OCI-M1 (cell line): ENCODE results near the gene DEFB110.

ENCODE experiments used
- DNase-seq: peaks from one replicate; lab custom pipeline; 2025; lab: John Stamatoyannopoulos, UW

DEFB110 gene

DNA sequence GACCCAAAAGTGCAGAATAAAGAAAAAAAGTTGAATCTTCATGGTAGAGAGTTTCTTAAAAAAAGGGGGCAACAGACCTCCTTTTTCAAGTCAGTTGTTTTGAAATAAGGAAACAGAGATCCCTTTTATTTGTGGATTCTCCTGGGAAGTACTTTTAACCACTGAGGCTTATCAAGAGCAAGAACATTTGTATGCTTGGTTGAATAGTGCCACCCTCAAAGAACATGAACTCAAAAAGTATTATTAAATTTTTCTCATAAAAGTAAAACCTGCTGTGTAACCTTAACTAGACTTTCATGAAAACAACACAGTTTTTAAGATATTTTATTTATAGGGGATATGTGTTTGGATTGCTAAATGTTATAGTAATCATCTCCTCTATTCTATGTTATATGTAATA lies at the start of gene DEFB110:
Gene DEFB110 (minus strand): TSS at position 101 of the 400 bp plus-strand sequence. CDS start 59 bp downstream, at position 42.
- no peak for DNase-seq

DNA sequence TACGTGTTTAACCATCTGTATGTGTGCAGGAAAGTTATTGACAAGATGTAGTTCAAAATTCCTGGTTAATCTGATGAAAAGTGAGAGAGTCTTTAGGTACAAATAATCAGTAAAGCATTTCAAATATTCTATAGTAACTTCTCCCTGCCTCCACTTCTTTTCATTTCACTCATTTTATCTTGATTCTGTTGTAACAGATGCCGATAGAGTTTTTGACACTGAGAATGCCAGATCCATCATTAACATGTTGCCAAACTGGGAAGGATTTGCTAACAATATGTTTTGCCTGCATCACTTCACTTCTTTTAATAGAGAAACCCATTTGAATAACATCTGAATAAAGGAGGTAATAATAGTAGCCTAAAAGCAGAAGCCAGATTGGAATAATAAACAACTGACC lies 48.3 kb upstream of the DEFB110 start:
- no peak for DNase-seq

DNA sequence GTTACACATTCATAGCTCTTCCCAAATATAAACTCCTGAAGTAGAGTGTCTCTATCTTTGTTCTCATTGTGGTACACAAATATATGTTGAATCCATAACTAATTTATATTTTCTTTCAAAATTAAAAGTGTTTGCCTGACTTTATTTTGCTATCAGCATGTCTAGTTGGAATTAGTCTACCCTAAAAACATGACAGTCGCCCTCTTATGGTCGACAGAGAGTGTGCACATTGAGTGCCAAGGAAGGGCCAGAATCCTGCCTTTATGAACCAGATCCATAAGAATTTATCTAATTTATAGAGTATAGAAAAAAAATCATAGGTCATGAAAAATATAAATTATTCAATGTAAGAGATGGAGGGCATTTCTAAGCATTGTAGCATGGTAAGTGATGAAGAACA lies 40.3 kb upstream of the DEFB110 start:
- peak; percentile 61 for DNase-seq

- no peak for DNase-seq
These were observed 34.4 kb upstream of the DEFB110 start for GRCh38 chr6:50056242-50056641.

DNA sequence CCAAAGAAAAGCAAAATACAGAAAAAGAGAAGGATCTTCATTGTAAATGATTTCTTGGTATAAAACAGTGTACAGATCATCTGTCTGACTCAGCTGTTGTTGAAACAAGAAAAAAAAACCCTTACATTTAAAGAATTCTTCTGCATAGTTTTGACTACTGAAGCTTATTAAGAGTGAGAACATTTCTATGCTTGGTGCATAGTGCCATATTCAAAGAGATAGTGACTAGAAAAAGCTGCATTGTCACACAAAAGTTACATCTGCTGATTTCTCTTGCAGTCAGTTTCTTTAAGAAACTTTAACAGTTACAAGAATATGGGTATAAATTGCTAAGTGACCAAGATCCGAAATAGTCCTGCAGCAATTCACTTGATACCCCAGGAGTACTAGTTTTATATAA lies 28.0 kb upstream of the DEFB110 start, which contains the start of gene DEFB112:
Gene DEFB112 (minus strand): TSS at position 101 of the 400 bp plus-strand sequence. CDS start 60 bp downstream, at position 41.
- no peak for DNase-seq

DNA sequence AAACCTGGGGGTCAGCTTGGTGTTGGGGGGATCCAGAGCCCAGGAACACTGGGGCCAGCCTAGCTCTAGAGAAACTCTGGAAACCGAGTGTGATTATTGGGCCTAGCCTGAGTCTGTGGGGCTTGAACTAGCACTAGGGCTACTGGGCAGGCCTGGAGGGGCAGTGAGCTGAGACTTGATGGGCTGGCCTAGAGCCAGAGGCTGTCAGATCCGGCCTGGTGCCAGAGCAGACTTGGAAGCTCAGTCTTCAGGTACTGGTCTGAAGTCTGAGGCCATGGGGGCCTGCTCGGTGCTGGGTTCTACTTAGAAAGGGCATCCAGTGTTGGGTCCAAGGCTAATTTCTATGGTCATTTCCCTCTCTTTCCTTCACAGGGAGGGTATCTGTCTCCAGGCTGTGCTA lies 25.2 kb upstream of the DEFB110 start:
- DNase-seq = no peak

GRCh38 chr6:50030777-50031562 lies 9.2 kb upstream of the DEFB110 start:
- peak; percentile 84 for DNase-seq

- no peak for DNase-seq
These were observed 8.6 kb upstream of the DEFB110 start for GRCh38 chr6:50030350-50030749.

GRCh38 chr6:50025258-50025657 lies 3.5 kb upstream of the DEFB110 start:
- no peak for DNase-seq

DNA sequence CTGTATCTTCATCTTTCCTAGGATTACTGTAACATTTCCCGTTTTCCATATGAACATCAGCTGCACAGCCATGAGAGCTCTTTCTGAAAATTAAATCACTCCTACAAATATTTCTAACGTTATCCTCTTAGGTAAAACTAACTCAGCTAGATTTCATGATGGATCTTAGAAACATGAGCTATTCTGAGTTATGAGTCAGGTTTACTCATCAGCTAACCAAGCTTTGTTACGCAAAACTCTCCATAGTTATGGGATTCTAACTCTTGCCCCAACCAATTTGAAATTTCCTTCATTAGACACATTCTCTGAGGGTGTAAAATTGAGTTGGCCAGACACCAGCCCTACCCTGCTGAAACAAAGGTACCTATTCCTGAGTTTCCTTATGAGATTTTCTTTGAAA lies 14.0 kb downstream of the DEFB110 start:
- no peak for DNase-seq

- DNase-seq = no peak
These were observed 18.7 kb downstream of the DEFB110 start for GRCh38 chr6:50003139-50003538.

GRCh38 chr6:49995278-49995677 lies 26.5 kb downstream of the DEFB110 start:
- no peak for DNase-seq

DNA sequence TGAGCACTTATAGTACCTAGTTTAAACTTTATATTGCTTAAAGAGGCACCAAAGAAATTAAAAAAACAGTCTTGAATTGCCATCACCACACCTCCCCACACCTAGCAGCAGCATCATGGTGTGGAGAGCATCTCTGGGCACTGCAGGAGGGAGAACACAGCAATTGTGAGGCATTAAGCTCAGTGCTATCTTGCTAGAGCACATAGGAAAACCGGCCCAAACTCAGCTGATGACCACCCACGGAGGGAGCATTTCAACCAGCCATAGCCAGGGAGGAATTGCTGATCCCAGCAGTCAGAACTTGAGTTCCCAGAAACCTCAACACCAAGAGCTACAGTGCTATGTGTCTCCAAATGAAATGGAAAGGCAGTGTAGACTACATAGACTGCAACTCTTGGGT lies 32.9 kb downstream of the DEFB110 start:
- DNase-seq = no peak

GRCh38 chr6:49987749-49988148 lies 34.0 kb downstream of the DEFB110 start:
- DNase-seq = no peak

DNA sequence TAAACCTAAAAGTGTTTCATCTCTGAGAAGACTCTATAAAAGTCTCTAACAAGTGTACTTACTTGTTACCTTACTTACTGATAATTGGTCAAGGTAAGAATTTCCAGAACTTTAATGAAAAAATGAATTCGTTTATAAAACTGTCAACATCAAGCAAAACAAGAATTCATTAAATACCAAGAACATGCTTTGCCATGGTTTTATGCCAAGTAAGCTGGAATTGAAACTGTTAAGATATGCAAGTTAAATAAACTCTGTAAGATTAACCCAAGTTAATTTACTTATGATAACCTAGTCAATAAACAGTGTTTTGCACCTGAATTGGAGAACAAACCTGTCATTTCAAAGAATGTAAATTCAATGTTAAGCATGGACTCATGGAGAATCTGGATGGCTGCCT lies 35.2 kb downstream of the DEFB110 start:
- DNase-seq = no peak

- no peak for DNase-seq
These were observed 39.7 kb downstream of the DEFB110 start for GRCh38 chr6:49982046-49982445.

- peak; percentile 64 for DNase-seq
These were observed 40.9 kb downstream of the DEFB110 start for GRCh38 chr6:49980898-49981297.

- peak; percentile 37 for DNase-seq
These were observed 42.2 kb downstream of the DEFB110 start for GRCh38 chr6:49979584-49979983.

DNA sequence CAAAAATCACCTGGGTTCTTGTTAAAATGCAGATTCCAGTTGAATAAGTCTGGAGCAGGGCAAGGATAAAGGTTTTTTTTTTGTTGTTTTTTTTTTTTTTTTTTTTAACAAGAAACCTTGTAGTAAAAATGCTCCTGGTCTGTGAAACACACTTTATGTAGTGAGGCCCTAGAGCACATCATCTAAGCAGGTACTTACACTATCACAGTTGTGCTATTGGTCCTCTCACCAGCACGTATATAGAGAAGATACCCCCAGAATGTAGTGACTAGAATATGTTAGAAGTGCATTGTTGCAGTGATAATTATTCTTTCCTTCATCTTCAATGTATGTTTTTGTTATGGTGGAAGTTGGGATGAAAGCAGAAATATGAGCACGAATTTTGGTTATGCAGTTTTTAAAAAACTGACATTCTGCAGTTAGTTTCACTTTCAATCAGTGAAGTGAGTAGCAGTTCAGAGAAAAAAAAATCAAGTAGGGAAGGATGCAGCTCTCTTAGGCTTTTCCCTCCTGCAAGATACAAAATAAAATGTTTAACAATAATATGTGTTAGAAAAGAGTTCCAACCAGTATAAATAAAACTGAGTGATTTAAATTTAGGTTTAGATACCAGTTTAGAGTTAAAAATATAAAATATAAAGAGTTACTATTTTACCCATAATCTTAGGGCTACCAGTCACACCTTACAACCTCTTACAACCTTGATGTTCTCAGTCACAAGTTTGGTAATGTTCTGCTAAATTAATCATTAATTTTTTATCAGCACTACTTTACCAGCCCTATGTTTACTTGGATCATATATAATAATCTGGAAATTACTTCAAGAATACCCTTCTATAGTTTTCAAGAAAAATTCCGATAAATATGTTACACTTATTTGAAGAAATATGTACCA lies 43.2 kb downstream of the DEFB110 start:
- DNase-seq = peak; percentile 54

DNA sequence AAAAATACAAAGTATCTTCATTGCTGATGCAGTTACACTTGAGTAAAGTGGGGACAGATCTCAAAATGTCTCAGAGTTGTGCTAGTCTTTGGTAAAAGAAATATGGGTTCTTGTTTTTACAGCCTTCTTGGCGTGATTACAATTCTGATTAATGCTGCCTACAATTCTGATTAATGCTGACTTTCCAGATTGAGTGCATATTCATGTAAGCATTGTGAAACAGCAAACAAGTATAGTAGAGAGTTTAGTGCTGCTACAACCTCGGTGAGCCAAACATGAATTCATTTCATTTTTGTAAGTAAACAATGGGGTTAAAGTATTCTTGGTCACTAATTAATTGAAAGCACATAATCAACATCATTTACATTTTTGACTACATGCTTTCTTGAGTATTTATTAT lies 52.2 kb downstream of the DEFB110 start, which contains the start of gene DEFB113:
Gene DEFB113 (minus strand): TSS at position 21 of the 400 bp plus-strand sequence. CDS start 0 bp downstream, at position 21.
- no peak for DNase-seq
